IPS-NIHi11 (cell line): ENCODE data around the gene DDX46.
A peak's percentile ranks its signal among the peaks of the same experiment; 100 is the strongest.
"Not testable (repeated sequence)": the region's sequence is repeated elsewhere in the genome, so short reads cannot be mapped to it uniquely, and the experiment has no call there.

Experiments used
- DNase-seq: peaks from one replicate; pipeline ENCODE4 v3.0.0; 2012; ENCODE audit warnings: mixed read lengths, low spot score

DDX46 gene

GRCh38 chr5:134758504-134759341, at the start of gene DDX46:
TSS of gene DDX46 (plus strand) at chr5:134758779. CDS start at chr5:134758939, 160 bp downstream.
- peak; percentile 98 for DNase-seq

GRCh38 chr5:134714120-134714519, 44.5 kb upstream of the DDX46 start:
- peak; percentile 7 for DNase-seq

- no peak for DNase-seq
These were observed 44.0 kb upstream of the DDX46 start for GRCh38 chr5:134714541-134714940.

- not testable (repeated sequence) for DNase-seq
These were observed 43.1 kb upstream of the DDX46 start for GRCh38 chr5:134715466-134715865.

- DNase-seq: no peak
These were observed 33.7 kb upstream of the DDX46 start for GRCh38 chr5:134724872-134725271.

GRCh38 chr5:134732819-134733218, 25.8 kb upstream of the DDX46 start:
- DNase-seq: no peak

- no peak for DNase-seq
These were observed 23.3 kb upstream of the DDX46 start for GRCh38 chr5:134735243-134735642.

- no peak for DNase-seq
These were observed 22.3 kb upstream of the DDX46 start for GRCh38 chr5:134736173-134736812.

- DNase-seq: peak; percentile 94
These were observed 20.2 kb upstream of the DDX46 start, which contains the start of gene CAMLG for GRCh38 chr5:134738133-134738962. TSS of gene CAMLG (plus strand) at chr5:134738548. CDS start at chr5:134738621, 73 bp downstream.

GRCh38 chr5:134738963-134739661, 19.5 kb upstream of the DDX46 start:
- peak; percentile 30 for DNase-seq

- DNase-seq: no peak
These were observed 17.5 kb upstream of the DDX46 start for GRCh38 chr5:134741052-134741451.

- DNase-seq: no peak
These were observed 16.4 kb upstream of the DDX46 start for GRCh38 chr5:134742134-134742533.

GRCh38 chr5:134749415-134749814, 9.2 kb upstream of the DDX46 start:
- peak; percentile 42 for DNase-seq

GRCh38 chr5:134758176-134758503, 439 bp upstream of the DDX46 start:
- no peak for DNase-seq

- DNase-seq: not testable (repeated sequence)
These were observed 9.1 kb downstream of the DDX46 start for GRCh38 chr5:134767528-134768291.

GRCh38 chr5:134769206-134769605, 10.6 kb downstream of the DDX46 start:
- DNase-seq: no peak

GRCh38 chr5:134772461-134773125, 14.0 kb downstream of the DDX46 start:
- no peak for DNase-seq

GRCh38 chr5:134777366-134777765, 18.8 kb downstream of the DDX46 start:
- no peak for DNase-seq

GRCh38 chr5:134784241-134784920, 25.8 kb downstream of the DDX46 start:
- DNase-seq: no peak
